Measurements from ENCODE around the gene TPRKB.
"Not testable (repeated sequence)": the region's sequence is repeated elsewhere in the genome, so short reads cannot be mapped to it uniquely, and the experiment has no call there.

TPRKB gene

GRCh38 chr2:73736855-73737779 lies at the start of gene TPRKB:
TPRKB (minus strand) TSS chr2:73737345; CDS start chr2:73734569, 2,776 bp downstream.
- peak; percentile 92 for DNase-seq

- not testable (repeated sequence) for DNase-seq
Measured at GRCh38 chr2:73783883-73784282, 46.7 kb upstream of the TPRKB start, which contains the start of gene C2orf78. C2orf78 (plus strand) TSS chr2:73784183; CDS start chr2:73784310, 127 bp downstream.

- DNase-seq: not testable (repeated sequence)
Measured at GRCh38 chr2:73783402-73783801, 46.3 kb upstream of the TPRKB start.

- no peak for DNase-seq
Measured at GRCh38 chr2:73780237-73780582, 43.1 kb upstream of the TPRKB start.

GRCh38 chr2:73779467-73780236 lies 42.5 kb upstream of the TPRKB start, which contains the start of gene DUSP11:
DUSP11 (minus strand) TSS chr2:73780103; CDS start chr2:73779974, 129 bp downstream.
- peak; percentile 97 for DNase-seq

GRCh38 chr2:73778867-73779466 lies 41.8 kb upstream of the TPRKB start:
- not testable (repeated sequence) for DNase-seq

GRCh38 chr2:73776869-73777519 lies 39.8 kb upstream of the TPRKB start:
- DNase-seq: no peak

GRCh38 chr2:73776381-73776780 lies 39.2 kb upstream of the TPRKB start:
- DNase-seq: no peak

- no peak for DNase-seq
Measured at GRCh38 chr2:73772819-73773218, 35.7 kb upstream of the TPRKB start.

GRCh38 chr2:73770725-73771124 lies 33.6 kb upstream of the TPRKB start:
- DNase-seq: no peak

GRCh38 chr2:73766994-73767393 lies 29.8 kb upstream of the TPRKB start:
- DNase-seq: no peak

- no peak for DNase-seq
Measured at GRCh38 chr2:73766349-73766748, 29.2 kb upstream of the TPRKB start.

GRCh38 chr2:73764945-73765344 lies 27.8 kb upstream of the TPRKB start:
- DNase-seq: no peak

GRCh38 chr2:73762571-73762970 lies 25.4 kb upstream of the TPRKB start:
- no peak for DNase-seq

GRCh38 chr2:73759904-73760303 lies 22.8 kb upstream of the TPRKB start:
- no peak for DNase-seq

GRCh38 chr2:73759285-73759764 lies 22.2 kb upstream of the TPRKB start:
- DNase-seq: no peak

- DNase-seq: not testable (repeated sequence)
Measured at GRCh38 chr2:73754332-73754731, 17.2 kb upstream of the TPRKB start.

GRCh38 chr2:73749314-73749713 lies 12.2 kb upstream of the TPRKB start:
- DNase-seq: no peak

GRCh38 chr2:73746877-73747208 lies 9.7 kb upstream of the TPRKB start:
- DNase-seq: no peak

GRCh38 chr2:73746015-73746876 lies 9.1 kb upstream of the TPRKB start:
- DNase-seq: no peak

GRCh38 chr2:73740767-73741166 lies 3.6 kb upstream of the TPRKB start:
- DNase-seq: no peak

GRCh38 chr2:73739101-73739500 lies 2.0 kb upstream of the TPRKB start:
- no peak for DNase-seq
